OCI-LY1 (cell line): Measurements from ENCODE around the gene SERPINA5.

Source experiments
- H2AFZ ChIP-seq: fragments of 200-600 bp; sonication (generic), shearing (Covaris generic); 2 replicates; pipeline ENCODE4 v1.6.0; 2014; ENCODE audit warnings: antibody characterized with exemption, mild to moderate bottlenecking, low read length
- H3F3A ChIP-seq: fragments of 200-600 bp; sonication (generic), shearing (Covaris generic); 2 replicates; pipeline ENCODE4 v1.6.0; 2014; ENCODE audit warnings: mild to moderate bottlenecking, antibody characterized with exemption, low read length, moderate library complexity; ENCODE audit not compliant: insufficient read depth
- H3K27ac ChIP-seq: fragments of 200-600 bp; sonication (generic); 2 replicates; pipeline ENCODE4 v1.5.1; 2014; ENCODE audit warnings: low read length, mixed run types, mild to moderate bottlenecking, low read depth; ENCODE audit not compliant: poor library complexity, severe bottlenecking
- H3K27me3 ChIP-seq: fragments of 200-600 bp; sonication (generic); 2 replicates; pipeline ENCODE4 v1.6.0; 2014; ENCODE audit warnings: antibody characterized with exemption, mild to moderate bottlenecking, low read length, moderate library complexity; ENCODE audit not compliant: insufficient read depth
- H3K36me3 ChIP-seq: fragments of 200-600 bp; sonication (generic); 2 replicates; pipeline ENCODE4 v1.6.1; 2014; ENCODE audit warnings: mild to moderate bottlenecking, antibody characterized with exemption, low read length, moderate library complexity, mixed read lengths; ENCODE audit not compliant: insufficient read depth
- H3K4me1 ChIP-seq: fragments of 200-600 bp; sonication (generic); 2 replicates; pipeline ENCODE4 v1.5.1; 2014; ENCODE audit warnings: mild to moderate bottlenecking, low read length, moderate library complexity; ENCODE audit not compliant: insufficient read depth, severe bottlenecking
- H3K4me2 ChIP-seq: fragments of 200-600 bp; sonication (generic), shearing (Covaris generic); 2 replicates; pipeline ENCODE4 v1.6.1; 2014; ENCODE audit warnings: low read length
- H3K4me3 ChIP-seq: fragments of 200-600 bp; sonication (generic); 2 replicates; pipeline ENCODE4 v1.5.1; 2014; ENCODE audit warnings: low read length, low read depth, mild to moderate bottlenecking, mixed read lengths; ENCODE audit not compliant: poor library complexity, severe bottlenecking
- H3K79me2 ChIP-seq: fragments of 200-600 bp; shearing (Covaris generic); 2 replicates; pipeline ENCODE4 v1.6.1; 2016; ENCODE audit warnings: mixed run types, low read length, mixed read lengths; ENCODE audit not compliant: insufficient read depth
- H3K9ac ChIP-seq: fragments of 200-600 bp; sonication (generic), shearing (Covaris generic); 2 replicates; pipeline ENCODE4 v1.6.1; 2014; ENCODE audit warnings: mild to moderate bottlenecking, low read length, mixed read lengths
- H3K9me2 ChIP-seq: fragments of 200-600 bp; sonication (generic), shearing (Covaris generic); 2 replicates; pipeline ENCODE4 v1.6.1; 2014; ENCODE audit warnings: low read depth, mild to moderate bottlenecking, low read length, mixed read lengths
- H3K9me3 ChIP-seq: fragments of 200-600 bp; shearing (Covaris generic); 2 replicates; pipeline ENCODE4 v1.6.1; 2014; ENCODE audit warnings: low read length, mixed read lengths
- H4K20me1 ChIP-seq: fragments of 200-600 bp; sonication (generic), shearing (Covaris generic); 2 replicates; pipeline ENCODE4 v1.6.0; 2016; ENCODE audit warnings: mild to moderate bottlenecking, low read length; ENCODE audit not compliant: insufficient read depth
- CTCF ChIP-seq: fragments of 200-600 bp; sonication (generic), shearing (Covaris generic); IDR thresholded peaks from 2 replicates; pipeline ENCODE4 v1.5.1; 2017; ENCODE audit warnings: mild to moderate bottlenecking, antibody characterized with exemption, low read length, moderate library complexity, mixed read lengths
- EZH2 ChIP-seq: fragments of 200-600 bp; sonication (generic), shearing (Covaris generic); IDR thresholded peaks from 2 replicates; pipeline ENCODE4 v1.8.0; 2017; ENCODE audit warnings: borderline replicate concordance, mixed run types, mild to moderate bottlenecking, antibody characterized with exemption, low read length, moderate library complexity, mixed read lengths

Gene SERPINA5

GRCh38 chr14:94593376-94593748 lies 12.1 kb downstream of the SERPINA5 start:
- no peaks in the 10 kb centered on the region for H3K9me2 ChIP-seq
- no peak overlapping the region for H3K27ac ChIP-seq
- H3K27me3 ChIP-seq = no peaks in the 10 kb centered on the region; the same call in 1 of the 2 replicates
- no peak overlapping the region for H3K4me2 ChIP-seq
- H3F3A ChIP-seq = no peaks in the 10 kb centered on the region
- H3K36me3 ChIP-seq = no peaks in the 10 kb centered on the region
- H3K9ac ChIP-seq = no peak overlapping the region
- TF ChIP-seq EZH2 (no peak), CTCF (no peak)
- H3K4me3 ChIP-seq = no peak overlapping the region
- H4K20me1 ChIP-seq = no peaks in the 10 kb centered on the region
- no peaks in the 10 kb centered on the region for H3K9me3 ChIP-seq
- no peak overlapping the region for H2AFZ ChIP-seq
- H3K79me2 ChIP-seq = no peaks in the 10 kb centered on the region
- H3K4me1 ChIP-seq = no peaks in the 10 kb centered on the region

- Histone ChIP-seq H3K79me2 (no peaks in the 10 kb centered on the region), H3K4me2 (no peak overlapping the region), H3K27ac (no peak overlapping the region), H3K9ac (no peak overlapping the region), H4K20me1 (no peaks in the 10 kb centered on the region), H3K4me3 (no peak overlapping the region), H3K4me1 (no peaks in the 10 kb centered on the region), H3F3A (no peaks in the 10 kb centered on the region), H2AFZ (no peak overlapping the region), H3K9me3 (no peaks in the 10 kb centered on the region), H3K27me3 (no peaks in the 10 kb centered on the region; the same call in 1 of the 2 replicates), H3K9me2 (no peaks in the 10 kb centered on the region), H3K36me3 (no peaks in the 10 kb centered on the region)
- TF ChIP-seq EZH2 (no peak), CTCF (no peak)
Measured at GRCh38 chr14:94593749-94594431, 12.7 kb downstream of the SERPINA5 start.

GRCh38 chr14:94594441-94594840 lies 13.2 kb downstream of the SERPINA5 start:
- Histone ChIP-seq H2AFZ (no peak overlapping the region), H3K4me2 (no peak overlapping the region)
- TF ChIP-seq CTCF = no peak
- TF ChIP-seq EZH2 = no peak

More at GRCh38 chr14:94594441-94594840, 13.2 kb downstream of the SERPINA5 start:
- Histone ChIP-seq H3K4me3 (no peak overlapping the region), H4K20me1 (no peaks in the 10 kb centered on the region), H3K36me3 (no peaks in the 10 kb centered on the region), H3K9me2 (no peaks in the 10 kb centered on the region), H3K27me3 (no peaks in the 10 kb centered on the region; the same call in 1 of the 2 replicates), H3K27ac (no peak overlapping the region), H3F3A (no peaks in the 10 kb centered on the region), H3K9ac (no peak overlapping the region), H3K4me1 (no peaks in the 10 kb centered on the region), H3K9me3 (no peaks in the 10 kb centered on the region), H3K79me2 (no peaks in the 10 kb centered on the region)
